PFSK-1 (cell line): ENCODE results near the gene SCTR.

Source experiments
- FOXP2 ChIP-seq: optimal IDR thresholded peaks from 2 replicates; pipeline ENCODE3; 2011; ENCODE audit warnings: borderline replicate concordance, control low read depth, inconsistent platforms; ENCODE audit not compliant: insufficient read depth; ENCODE audit errors: extremely low read length, extremely low read depth
- POLR2AphosphoS5 ChIP-seq: IDR thresholded peaks from 2 replicates; pipeline ENCODE4 v1.6.1; 2012; ENCODE audit warnings: low read depth, mild to moderate bottlenecking, control low read depth, low read length, moderate library complexity
- REST ChIP-seq, 2 experiments: IDR thresholded peaks; 2 replicates each; pipeline versions ENCODE4 v1.6.1 to v1.8.0; 2011 to 2012; ENCODE audit warnings: low read depth in 2 of 2, low read length in 2 of 2, control low read depth in 1 of 2, inconsistent platforms in 1 of 2, mild to moderate bottlenecking in 1 of 2, moderate library complexity in 1 of 2; ENCODE audit not compliant: insufficient read depth in 1 of 2
- SIN3A ChIP-seq: IDR thresholded peaks from 2 replicates; pipeline ENCODE4 v1.6.1; 2012; ENCODE audit warnings: mild to moderate bottlenecking, low read length, moderate library complexity, borderline replicate concordance; ENCODE audit not compliant: insufficient read depth
- TAF1 ChIP-seq: IDR thresholded peaks from 2 replicates; pipeline ENCODE4 v1.6.1; 2012; ENCODE audit warnings: low read length, control low read depth, borderline replicate concordance; ENCODE audit not compliant: insufficient read depth

Gene SCTR

DNA sequence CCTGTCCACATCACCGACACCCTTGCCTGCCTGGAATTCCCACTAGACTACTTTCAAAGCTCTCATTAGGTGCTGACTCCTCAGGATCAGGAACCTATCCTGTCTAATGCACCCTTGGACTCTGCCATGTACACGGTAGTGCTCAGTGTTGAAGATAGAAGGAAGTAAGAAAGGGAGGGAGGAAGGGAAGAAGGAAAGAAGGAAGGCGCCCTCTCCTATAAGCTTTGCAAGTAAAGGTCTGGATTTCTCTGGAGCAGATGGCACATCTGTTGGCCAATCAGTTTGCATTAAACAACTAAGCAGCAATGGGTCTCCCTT lies 45.3 kb downstream of the SCTR start:
- TF ChIP-seq POLR2AphosphoS5 = no peak
- no peak for TF ChIP-seq SIN3A
- no peak for TF ChIP-seq TAF1
- no peak for TF ChIP-seq REST (IDR thresholded peaks at IDR 0.05; ENCODE audit: insufficient read depth in 1 of 2, low read depth in 2 of 2, low read length in 2 of 2)
- TF ChIP-seq FOXP2 = no peak

DNA sequence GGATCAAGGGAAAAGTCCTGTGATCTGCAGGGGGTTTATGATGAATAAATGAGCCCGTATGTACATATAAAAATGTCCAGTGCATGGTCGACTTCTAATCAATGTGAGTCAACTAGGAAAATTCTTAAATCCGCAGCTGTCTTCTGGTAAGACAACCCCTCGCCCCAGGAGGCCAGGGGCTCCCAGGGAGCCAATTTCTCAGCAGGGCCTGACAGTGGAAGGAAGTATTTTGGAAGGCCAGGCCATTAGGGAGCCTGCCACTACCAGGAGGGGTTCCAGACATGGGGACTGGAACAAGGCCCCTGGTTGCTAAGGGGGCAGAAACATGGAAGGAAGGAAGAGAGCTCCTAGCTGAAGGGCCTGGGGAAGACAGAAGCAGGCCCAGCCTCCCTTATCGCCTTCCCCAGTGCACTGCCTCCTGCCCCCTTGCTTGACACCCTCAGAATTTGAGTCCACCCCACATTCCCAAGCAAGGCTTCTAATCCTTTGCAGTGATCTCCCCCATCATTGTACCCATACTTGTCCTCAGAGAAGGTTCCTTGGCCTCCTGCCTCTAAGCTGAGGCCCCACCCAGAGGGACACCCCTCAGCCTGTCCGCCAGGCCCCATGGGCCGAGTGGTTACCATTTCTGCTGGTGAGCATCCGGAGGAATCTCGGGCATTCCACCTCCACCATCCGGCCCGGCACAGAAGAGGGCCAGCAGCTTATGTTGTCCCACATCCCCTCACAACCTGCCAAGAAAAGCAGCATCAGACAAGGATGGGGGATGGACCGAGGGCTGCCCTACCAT lies 45.9 kb downstream of the SCTR start:
- TF ChIP-seq POLR2AphosphoS5 (no peak), TAF1 (no peak), FOXP2 (no peak)

DNA sequence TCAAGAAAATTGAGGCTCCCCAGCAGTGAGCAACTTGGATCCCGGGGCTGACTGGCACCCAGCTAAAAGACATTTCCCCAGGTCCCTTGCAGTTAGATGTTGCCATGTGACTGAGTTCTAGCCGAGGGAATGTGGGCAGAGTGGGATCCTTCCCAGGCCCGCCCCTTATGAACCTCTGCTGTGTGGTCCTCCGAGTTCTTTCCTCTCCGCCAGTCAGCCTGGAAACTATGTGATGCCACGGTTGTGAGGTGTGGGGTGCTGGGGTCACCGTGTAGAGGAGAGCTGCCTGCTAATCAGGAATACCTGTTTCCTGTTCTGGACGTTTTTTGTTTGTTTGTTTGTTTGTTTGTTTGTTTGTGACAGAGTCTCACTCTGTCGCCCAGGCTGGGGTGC lies 47.2 kb downstream of the SCTR start:
- TF ChIP-seq REST (IDR thresholded peaks at IDR 0.05; ENCODE audit: insufficient read depth in 1 of 2, low read depth in 2 of 2, low read length in 2 of 2) = no peak
- no peak for TF ChIP-seq FOXP2
- no peak for TF ChIP-seq POLR2AphosphoS5
- no peak for TF ChIP-seq TAF1
- TF ChIP-seq SIN3A = no peak

DNA sequence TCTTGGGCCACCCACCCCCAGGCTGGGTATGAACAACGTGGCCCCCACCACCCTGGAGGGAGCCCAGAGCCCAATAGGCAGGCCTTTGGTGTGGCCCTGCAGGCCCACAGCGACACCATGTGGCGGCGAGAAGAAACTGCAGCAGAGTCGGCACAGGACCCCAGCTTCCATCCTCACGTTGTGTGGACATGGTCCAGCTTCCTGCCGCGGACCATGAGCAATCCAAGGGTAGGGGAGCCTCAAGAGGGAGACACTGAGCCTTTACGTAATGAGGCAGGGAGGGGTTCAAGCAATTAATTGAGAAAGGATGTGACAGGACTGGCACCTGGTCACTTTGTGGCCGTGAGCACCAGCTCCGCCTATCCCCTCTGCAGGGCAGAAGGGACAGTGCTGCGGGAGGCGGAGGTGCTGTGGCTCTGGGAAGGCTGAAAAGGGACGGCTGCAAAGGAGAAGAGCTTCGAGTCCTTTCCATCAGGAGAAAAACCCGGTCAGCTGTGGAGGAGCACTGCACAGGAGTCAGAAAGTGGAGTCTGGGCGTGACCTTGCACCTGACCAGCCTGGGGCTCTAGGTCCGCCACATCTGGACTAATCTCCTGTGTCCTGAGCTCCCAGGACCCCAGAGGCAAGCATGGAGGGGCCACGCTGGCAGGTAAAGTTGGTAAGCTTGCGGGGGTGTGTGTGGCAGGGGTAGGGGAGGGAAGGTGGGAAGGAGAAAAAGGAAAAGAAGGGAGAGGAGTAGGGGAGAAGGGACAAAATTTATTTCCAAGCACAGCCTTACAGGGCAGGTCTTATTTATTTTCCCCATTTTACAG lies 47.8 kb downstream of the SCTR start:
- TF ChIP-seq FOXP2 = no peak
- no peak for TF ChIP-seq REST (IDR thresholded peaks at IDR 0.05; ENCODE audit: insufficient read depth in 1 of 2, low read depth in 2 of 2, low read length in 2 of 2)
- TF ChIP-seq SIN3A = no peak
- no peak for TF ChIP-seq POLR2AphosphoS5
- no peak for TF ChIP-seq TAF1

- TF ChIP-seq REST (IDR thresholded peaks at IDR 0.05; ENCODE audit: insufficient read depth in 1 of 2, low read depth in 2 of 2, low read length in 2 of 2) = no peak
- no peak for TF ChIP-seq POLR2AphosphoS5
- TF ChIP-seq FOXP2 = no peak
- TF ChIP-seq SIN3A = no peak
- no peak for TF ChIP-seq TAF1
Measured at GRCh38 chr2:119475857-119476244, 48.4 kb downstream of the SCTR start.
